ENCODE data around the gene PTX4.

DNA sequence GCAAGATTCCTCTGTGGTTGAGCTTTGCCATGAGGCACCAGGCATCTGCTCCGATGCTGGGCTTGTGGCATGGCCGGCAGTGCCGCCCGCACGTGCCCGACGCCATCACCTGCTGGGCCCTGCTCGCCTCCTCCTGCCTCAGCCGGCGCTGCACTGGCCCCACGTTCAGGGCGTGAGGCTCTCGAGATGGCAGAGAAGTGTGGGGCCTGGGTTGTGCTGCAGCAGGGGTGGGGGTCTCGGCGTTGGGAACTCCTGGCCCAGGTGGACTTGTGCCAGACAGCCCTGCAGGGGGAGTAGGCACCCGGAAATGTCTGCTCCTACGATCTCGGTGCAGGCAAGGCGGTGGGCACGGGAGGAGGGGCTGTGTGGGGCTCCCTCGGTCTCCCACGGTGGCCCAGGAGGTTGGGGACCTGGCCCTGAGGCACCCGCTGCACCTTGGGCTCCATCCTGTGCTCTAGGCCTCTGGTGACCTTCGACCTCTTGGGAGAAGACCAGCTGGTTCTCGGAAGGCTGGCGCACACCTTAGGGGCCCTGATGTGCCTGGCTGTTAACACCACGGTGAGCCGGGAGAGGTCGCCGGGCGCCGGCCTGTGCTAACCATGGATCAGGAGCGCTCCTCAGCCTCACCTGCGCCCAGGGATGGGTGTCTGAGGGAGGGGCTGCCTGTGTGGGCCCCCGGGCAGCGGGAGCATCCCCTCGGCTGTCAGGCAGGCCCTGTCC is 17.9 kb upstream of the PTX4 start:
- TF ChIP-seq, protein P1, sequence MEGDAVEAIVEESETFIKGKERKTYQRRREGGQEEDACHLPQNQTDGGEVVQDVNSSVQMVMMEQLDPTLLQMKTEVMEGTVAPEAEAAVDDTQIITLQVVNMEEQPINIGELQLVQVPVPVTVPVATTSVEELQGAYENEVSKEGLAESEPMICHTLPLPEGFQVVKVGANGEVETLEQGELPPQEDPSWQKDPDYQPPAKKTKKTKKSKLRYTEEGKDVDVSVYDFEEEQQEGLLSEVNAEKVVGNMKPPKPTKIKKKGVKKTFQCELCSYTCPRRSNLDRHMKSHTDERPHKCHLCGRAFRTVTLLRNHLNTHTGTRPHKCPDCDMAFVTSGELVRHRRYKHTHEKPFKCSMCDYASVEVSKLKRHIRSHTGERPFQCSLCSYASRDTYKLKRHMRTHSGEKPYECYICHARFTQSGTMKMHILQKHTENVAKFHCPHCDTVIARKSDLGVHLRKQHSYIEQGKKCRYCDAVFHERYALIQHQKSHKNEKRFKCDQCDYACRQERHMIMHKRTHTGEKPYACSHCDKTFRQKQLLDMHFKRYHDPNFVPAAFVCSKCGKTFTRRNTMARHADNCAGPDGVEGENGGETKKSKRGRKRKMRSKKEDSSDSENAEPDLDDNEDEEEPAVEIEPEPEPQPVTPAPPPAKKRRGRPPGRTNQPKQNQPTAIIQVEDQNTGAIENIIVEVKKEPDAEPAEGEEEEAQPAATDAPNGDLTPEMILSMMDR (IDR thresholded peaks at IDR 0.05) = no peak
- TF ChIP-seq POLR2A (IDR thresholded peaks at IDR 0.05) (no peak), POLR2AphosphoS5 (IDR thresholded peaks at IDR 0.05; ENCODE audit: insufficient read depth in 1 of 2, low read depth in 1 of 2) (no peak)
